VCaP (cell line): ENCODE results near the gene ZNF526.

Experiments
- H3K27ac ChIP-seq: fragments of 450-650 bp; 2 replicates; pipeline ENCODE4 v1.5.1; 2017
- TF ChIP-seq, protein P1 (sequence below): fragments of 450-650 bp; conservative IDR thresholded peaks from 2 replicates; pipeline ENCODE4 v1.5.1; 2017; ENCODE audit warnings: mild to moderate bottlenecking, moderate library complexity

The ZNF526 gene

DNA sequence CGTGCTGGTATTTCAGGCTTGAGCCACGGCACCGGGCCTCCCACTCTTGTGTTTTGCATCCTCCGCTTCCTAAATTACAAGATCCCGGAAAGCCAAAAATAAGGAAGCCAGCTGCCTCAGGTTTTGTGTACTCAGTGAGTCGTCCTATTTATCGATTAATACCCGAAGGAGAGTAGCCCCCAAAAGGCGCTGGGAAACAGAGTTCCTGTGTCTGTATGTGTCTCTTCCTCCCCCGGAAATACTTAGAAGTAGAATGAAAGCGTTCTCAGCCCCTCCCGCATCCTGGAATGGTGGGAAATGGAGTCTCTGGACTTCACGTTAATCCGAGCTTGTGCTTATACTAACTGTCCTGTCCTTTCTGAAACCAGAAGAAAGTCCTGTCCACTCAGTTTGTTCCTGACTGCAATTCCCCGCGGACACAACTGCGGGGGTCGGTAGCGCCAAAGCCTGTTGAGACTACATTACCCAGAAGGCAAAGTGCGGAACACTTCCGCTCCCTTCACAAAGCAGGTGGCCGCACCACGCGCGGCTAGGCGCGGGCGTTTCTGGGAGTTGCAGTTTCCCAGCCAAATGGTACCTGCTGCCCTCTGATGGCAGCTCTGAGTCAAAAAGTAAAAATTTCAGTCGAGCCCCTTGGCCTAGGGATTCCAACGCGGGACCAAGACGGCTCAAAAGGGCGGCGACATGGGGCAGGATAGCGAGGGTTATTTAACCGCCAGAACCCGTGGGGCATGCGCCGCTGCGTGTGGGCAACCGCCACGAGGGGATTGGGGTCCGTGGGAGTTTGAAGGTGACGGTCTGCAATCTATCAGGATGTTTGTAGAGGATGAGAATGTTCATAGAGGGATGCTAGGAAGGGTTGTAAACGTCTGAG is 24.5 kb downstream of the ZNF526 start:
- TF ChIP-seq, protein P1, sequence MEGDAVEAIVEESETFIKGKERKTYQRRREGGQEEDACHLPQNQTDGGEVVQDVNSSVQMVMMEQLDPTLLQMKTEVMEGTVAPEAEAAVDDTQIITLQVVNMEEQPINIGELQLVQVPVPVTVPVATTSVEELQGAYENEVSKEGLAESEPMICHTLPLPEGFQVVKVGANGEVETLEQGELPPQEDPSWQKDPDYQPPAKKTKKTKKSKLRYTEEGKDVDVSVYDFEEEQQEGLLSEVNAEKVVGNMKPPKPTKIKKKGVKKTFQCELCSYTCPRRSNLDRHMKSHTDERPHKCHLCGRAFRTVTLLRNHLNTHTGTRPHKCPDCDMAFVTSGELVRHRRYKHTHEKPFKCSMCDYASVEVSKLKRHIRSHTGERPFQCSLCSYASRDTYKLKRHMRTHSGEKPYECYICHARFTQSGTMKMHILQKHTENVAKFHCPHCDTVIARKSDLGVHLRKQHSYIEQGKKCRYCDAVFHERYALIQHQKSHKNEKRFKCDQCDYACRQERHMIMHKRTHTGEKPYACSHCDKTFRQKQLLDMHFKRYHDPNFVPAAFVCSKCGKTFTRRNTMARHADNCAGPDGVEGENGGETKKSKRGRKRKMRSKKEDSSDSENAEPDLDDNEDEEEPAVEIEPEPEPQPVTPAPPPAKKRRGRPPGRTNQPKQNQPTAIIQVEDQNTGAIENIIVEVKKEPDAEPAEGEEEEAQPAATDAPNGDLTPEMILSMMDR = peak; percentile 85
- H3K27ac ChIP-seq = peak overlapping the region; percentile 95

DNA sequence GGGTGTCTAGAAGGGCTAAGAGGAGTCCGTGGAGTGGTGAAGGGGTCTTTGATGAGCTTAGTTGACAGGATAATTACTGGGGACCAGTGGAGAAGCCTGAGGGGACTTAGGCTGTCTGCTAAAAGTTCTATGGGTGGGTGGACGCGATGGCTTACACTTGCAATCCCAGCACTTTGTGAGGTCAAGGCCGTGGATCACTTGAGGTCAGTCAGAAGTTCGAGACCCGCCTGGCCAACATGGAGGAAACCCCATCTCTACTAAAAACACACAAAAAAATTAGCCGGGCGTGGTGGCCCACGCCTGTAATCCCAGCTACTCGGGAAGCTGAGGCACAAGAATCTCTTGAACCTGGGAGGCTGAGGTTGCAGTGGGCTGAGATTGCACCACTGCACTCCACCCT is 25.1 kb downstream of the ZNF526 start:
- TF ChIP-seq, protein P1 = no peak
- H3K27ac ChIP-seq = peak overlapping the region; percentile 95

DNA sequence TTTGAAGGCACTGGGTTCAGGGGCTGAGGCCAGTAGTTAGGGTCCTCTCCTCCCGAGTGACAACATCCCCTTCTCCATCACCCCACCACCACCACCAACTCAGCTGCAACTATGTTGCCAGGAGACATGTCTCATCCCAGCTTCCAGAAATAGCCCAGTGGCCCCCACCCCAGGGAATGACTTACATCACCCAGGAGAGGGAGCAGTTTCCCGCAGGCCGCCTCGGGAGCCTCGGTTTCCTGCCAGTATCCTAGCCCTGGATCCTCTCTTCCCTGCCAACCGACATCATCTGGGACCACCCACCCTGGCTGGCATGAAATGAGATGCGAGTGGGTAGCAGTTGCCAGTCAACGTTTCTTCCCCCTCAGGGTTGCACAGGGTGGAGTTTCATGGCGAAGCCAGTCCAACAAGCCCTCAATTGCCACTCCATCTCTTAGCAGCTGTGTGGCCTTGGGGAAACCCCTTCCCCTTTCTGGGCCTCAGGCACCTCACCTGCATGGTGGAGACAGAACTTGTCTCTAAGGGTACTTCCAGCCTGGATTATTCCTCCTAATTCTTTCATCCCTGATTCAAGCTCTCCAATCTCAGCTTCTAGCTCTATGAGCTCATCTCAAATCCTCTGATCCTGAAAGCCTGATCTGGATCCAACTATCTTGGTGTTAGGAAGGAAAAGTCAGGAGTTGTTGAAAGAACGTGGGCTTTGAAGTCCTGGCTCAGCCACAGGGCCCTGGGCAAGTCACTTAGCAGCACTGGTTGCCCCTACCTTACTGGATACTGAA is 26.2 kb downstream of the ZNF526 start:
- TF ChIP-seq, protein P1 = peak; percentile 47; the same call in 1 of the 2 replicates
- H3K27ac ChIP-seq = no peak overlapping the region

DNA sequence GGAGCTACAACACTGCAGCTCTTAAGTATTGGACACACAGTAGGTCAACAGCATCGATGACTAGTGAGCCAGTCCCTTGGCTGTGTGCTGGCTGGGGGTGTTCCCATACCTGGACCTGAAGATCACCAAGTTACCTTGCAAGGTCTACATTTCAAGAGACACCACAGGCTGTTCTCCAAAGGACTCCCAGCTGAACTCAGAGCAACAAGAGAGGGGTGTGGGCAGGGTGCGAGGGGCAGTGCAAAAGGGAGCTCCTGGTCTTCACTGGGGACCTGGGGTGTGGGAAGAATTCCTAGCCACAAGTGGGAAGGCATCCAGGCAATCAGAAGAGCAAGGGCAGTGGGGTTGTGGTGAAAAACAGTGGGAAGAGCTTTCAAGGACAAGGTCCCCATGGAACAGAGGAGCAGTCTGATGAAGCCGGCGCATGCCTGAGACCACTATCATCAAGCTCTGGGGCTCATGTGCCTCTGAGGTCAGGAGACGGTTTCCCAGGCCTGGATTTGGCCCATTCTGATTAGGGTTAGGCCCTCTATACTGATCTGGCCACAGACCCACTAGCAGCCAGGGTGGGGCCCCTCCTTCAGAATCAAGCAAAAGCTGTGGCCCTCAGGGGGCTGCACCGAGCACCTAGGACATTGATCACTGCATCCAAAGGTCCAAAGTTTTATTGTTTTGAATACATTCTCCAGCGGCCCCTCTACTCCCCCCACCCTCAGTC is 27.0 kb downstream of the ZNF526 start:
- TF ChIP-seq, protein P1 = no peak
- H3K27ac ChIP-seq = no peak overlapping the region

DNA sequence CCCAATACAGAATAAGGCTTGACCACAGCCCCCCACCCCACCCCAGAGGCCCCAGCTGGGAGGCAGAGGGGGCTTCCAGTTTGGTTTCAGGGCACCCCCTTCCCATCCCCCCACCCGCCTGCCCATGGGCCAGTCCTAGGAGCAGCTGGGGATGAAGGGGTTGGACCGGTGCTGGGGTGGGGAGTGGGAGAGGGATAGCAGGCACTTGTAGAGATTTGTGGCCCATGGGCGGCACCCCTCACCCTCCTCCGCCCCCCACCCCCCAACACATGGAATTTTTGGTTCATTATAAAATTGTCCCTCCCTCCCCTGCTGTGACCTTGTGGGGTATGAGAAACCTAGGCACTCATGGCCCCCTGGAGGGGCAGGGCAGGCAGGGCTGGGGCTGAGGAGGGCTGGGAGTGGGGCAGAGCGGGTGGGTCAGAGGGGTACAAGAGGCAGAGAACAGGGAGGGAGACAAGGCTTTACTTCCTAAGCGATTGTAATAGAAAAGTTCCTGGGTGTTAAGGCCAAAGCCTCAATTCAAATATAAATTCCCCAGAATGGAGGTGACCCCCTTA is 27.6 kb downstream of the ZNF526 start:
- TF ChIP-seq, protein P1 = no peak
- H3K27ac ChIP-seq = no peak overlapping the region

DNA sequence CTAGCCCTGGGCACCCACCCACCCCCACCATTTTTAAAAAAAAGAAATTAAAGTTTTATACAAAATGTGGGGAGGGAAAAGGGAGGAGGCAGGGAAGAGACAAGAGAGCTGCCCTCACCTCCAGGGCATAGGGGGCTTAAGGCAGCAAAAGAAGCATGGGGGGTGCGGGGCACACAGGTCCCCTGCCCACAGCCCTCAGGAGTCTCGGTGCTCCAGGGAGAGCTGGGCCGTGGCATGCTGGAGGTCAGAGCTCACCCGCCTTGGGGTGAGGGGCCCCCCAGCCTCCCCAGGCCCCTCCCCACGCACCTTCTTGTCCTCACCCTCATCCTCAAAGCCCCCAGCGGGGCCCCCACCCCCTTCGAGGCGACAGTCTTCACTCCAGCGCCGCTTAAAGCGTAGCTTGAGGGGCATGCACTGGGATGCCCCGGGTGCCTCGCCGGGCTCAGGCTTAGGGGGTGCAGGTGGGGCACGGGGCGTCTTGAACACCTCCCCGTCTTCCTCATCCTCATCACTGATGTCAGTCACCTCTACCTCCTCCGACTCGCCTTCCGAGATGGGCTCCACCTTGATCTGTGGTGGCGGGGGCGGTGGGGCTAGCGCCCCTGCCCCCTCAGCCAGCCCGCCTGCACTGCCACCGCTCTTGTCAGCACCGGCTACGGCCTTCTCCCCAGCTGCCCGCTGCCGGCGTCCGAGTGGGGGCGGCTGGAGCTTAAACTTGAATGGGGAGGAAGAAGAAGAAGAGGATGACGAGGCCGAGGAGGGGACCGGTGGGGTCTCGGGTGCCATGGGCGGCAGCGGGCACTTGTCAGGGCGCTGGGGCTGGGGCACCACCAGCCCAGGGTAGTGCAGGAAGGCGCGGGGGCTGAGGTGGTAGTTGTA is 28.4 kb downstream of the ZNF526 start:
- TF ChIP-seq, protein P1 = no peak
- H3K27ac ChIP-seq = no peak overlapping the region
